Keratinocyte (primary cell): Measurements from ENCODE around the gene CTNNBL1. TPM values are rescaled to one million over a fixed set of nuclear protein-coding genes. Genes with fewer than 3 reads are reported as not detected.

Experiments used
- DNase-seq: peaks from one replicate; pipeline ENCODE4 v3.0.0-alpha.2; 2011; ENCODE audit warnings: low read depth, missing footprints, low spot score
- FAIRE-seq: peaks from 2 replicates; lab custom pipeline; 2011; peaks lifted over from hg19 to GRCh38; lab: Jason Lieb, UNC
- H2AFZ ChIP-seq: 2 replicates; pipeline ENCODE4 v1.6.0; 2012; ENCODE audit warnings: low read length, control low read depth, inconsistent platforms; ENCODE audit not compliant: control insufficient read depth
- H3K27ac ChIP-seq: 2 replicates; pipeline ENCODE4 v1.5.1; 2011; ENCODE audit warnings: low read length; ENCODE audit not compliant: control insufficient read depth, insufficient read depth
- H3K27me3 ChIP-seq: 3 replicates; pipeline ENCODE4 v1.6.0; 2011; ENCODE audit warnings: low read length; ENCODE audit not compliant: control insufficient read depth, insufficient read depth; ENCODE audit errors: extremely low read depth
- H3K36me3 ChIP-seq, 2 experiments: 2 replicates in 1 of 2; 3 replicates in 1 of 2; pipeline ENCODE4 v1.5.1; 2011; ENCODE audit warnings: low read length in 2 of 2, mild to moderate bottlenecking in 1 of 2; ENCODE audit not compliant: control insufficient read depth in 2 of 2, insufficient read depth in 2 of 2; ENCODE audit errors: extremely low read depth in 1 of 2
- H3K4me1 ChIP-seq: 3 replicates; pipeline ENCODE4 v1.5.1; 2011; ENCODE audit warnings: low read length; ENCODE audit not compliant: control insufficient read depth, insufficient read depth; ENCODE audit errors: extremely low read depth
- H3K4me2 ChIP-seq: 3 replicates; pipeline ENCODE4 v1.6.0; 2011; ENCODE audit warnings: low read depth, low read length; ENCODE audit not compliant: control insufficient read depth, insufficient read depth; ENCODE audit errors: extremely low read depth
- H3K4me3 ChIP-seq, 3 experiments: fragments of 200-600 bp in 1 of 3; sonication (generic) in 1 of 3; 2 replicates in 2 of 3; 3 replicates in 1 of 3; pipeline ENCODE4 v1.5.1; 2011 to 2016; ENCODE audit warnings: low read length in 3 of 3, mild to moderate bottlenecking in 3 of 3, control low read depth in 2 of 3, inconsistent platforms in 1 of 3, low read depth in 1 of 3, mixed read lengths in 1 of 3, mixed run types in 1 of 3, moderate library complexity in 1 of 3; ENCODE audit not compliant: control insufficient read depth in 2 of 3, insufficient read depth in 2 of 3; ENCODE audit errors: extremely low read depth in 1 of 3
- H3K79me2 ChIP-seq: 2 replicates; pipeline ENCODE4 v1.6.0; 2012; ENCODE audit warnings: low read length; ENCODE audit not compliant: control insufficient read depth, insufficient read depth
- H3K9ac ChIP-seq: 3 replicates; pipeline ENCODE4 v1.6.0; 2011; ENCODE audit warnings: low read length; ENCODE audit not compliant: control insufficient read depth, insufficient read depth; ENCODE audit errors: extremely low read depth
- H3K9me1 ChIP-seq: 3 replicates; pipeline ENCODE4 v1.6.0; 2011; ENCODE audit warnings: low read length; ENCODE audit not compliant: control insufficient read depth, insufficient read depth; ENCODE audit errors: extremely low read depth
- H3K9me3 ChIP-seq: 2 replicates; pipeline ENCODE4 v1.5.1; 2012; ENCODE audit warnings: low read depth, low read length; ENCODE audit not compliant: control insufficient read depth
- H4K20me1 ChIP-seq: 3 replicates; pipeline ENCODE4 v1.6.0; 2011; ENCODE audit warnings: low read length; ENCODE audit not compliant: control insufficient read depth, insufficient read depth; ENCODE audit errors: extremely low read depth
- CTCF ChIP-seq, 3 experiments: IDR thresholded peaks in 1 of 3; conservative IDR thresholded peaks in 1 of 3; optimal IDR thresholded peaks in 1 of 3; 2 replicates in 2 of 3; 3 replicates in 1 of 3; pipeline versions ENCODE3 to v1.5.1; 2011; ENCODE audit warnings: low read length in 3 of 3, mild to moderate bottlenecking in 3 of 3, moderate library complexity in 2 of 3, control low read depth in 1 of 3, inconsistent platforms in 1 of 3; ENCODE audit not compliant: insufficient read depth in 2 of 3; ENCODE audit errors: extremely low read depth in 1 of 3
- EZH2 ChIP-seq: IDR thresholded peaks from one replicate; pipeline ENCODE4 v1.6.1; 2012; ENCODE audit warnings: inconsistent platforms, mild to moderate bottlenecking, low read length, moderate library complexity
- dilution Hi-C: fragments of 300-500 bp; cut with MboI; formaldehyde crosslinking; loops from one replicate; pipeline ENCODE4 v1.7.0; 2020; ENCODE audit warnings: low sequenced_read_pairs; ENCODE audit not compliant: extremely low pct_ligation_motif_present
- polyA plus RNA-seq, 5 experiments: library from polyadenylated mRNA; depleted of rRNA in 3 of 5; stranded (reverse) in 3 of 5; stranded (forward) in 1 of 5; unstranded in 1 of 5; fragments of >200 nt; gene quantifications; 1 replicate in 1 of 5; 2 replicates in 3 of 5; 3 replicates in 1 of 5; pipeline versions ENCODE4 v1.2.1 to v1.2.3, GENCODE V29; 2011 to 2012; ENCODE audit warnings: missing spikeins in 2 of 5, low read depth in 1 of 5, low replicate concordance in 1 of 5

Gene CTNNBL1
- polyA plus RNA-seq, 1 donor (not counting 4 experiments of a cell fraction or from before 2014, with no cell fraction given), result 37.0 TPM

- Histone ChIP-seq H3K4me3 (no peak overlapping the region), H3K9ac (no peak overlapping the region), H3K4me2 (no peak overlapping the region), H4K20me1 (peaks cover 3% of the 10 kb centered on the region), H3K9me3 (no peaks in the 10 kb centered on the region), H3K9me1 (no peaks in the 10 kb centered on the region), H3K36me3 (no peaks in the 10 kb centered on the region), H3K27me3 (peaks cover 18% of the 10 kb centered on the region), H3K27ac (no peak overlapping the region), H2AFZ (no peak overlapping the region), H3K4me1 (peaks cover 6% of the 10 kb centered on the region), H3K79me2 (no peaks in the 10 kb centered on the region)
- DNase-seq (no peak), FAIRE-seq (no peak)
- TF ChIP-seq EZH2 (no peak), CTCF (optimal IDR thresholded peaks at IDR 0.05 in 1 of 3, IDR thresholded peaks at IDR 0.05 in 1 of 3, conservative IDR thresholded peaks at IDR 0.05 in 1 of 3; ENCODE audit: extremely low read depth in 1 of 3, insufficient read depth in 2 of 3, low read length in 3 of 3) (no peak)
- dilution Hi-C loops, result no loop called here
Observed at GRCh38 chr20:37669062-37669772, 24.6 kb upstream of the CTNNBL1 start.

DNA sequence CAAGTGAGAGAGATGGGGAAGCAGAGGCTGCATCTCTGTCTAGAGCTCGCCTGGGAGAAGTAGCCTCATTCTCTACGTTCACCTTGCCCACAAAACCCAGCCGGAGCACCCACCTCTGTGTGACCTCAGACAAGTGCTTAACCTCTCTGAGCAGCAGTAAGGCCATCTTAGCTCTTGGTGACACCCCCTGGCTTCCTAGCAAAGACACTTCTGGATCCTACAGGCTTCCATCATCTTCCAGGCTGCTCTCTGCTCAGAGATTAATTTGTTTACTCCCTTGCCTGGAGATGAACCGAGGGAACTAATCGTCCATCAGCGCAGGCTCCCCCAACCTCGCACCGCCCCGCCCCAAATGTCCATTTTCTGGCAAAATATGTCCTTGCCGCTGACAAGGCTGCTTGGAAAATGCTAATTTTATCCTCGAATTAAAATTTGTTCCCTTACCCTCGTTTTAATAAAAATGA is 24.0 kb upstream of the CTNNBL1 start:
- Histone ChIP-seq H2AFZ (no peak overlapping the region), H3K9me1 (no peaks in the 10 kb centered on the region), H4K20me1 (peaks cover 3% of the 10 kb centered on the region), H3K4me2 (no peak overlapping the region), H3K79me2 (no peaks in the 10 kb centered on the region), H3K4me1 (peaks cover 6% of the 10 kb centered on the region), H3K27ac (no peak overlapping the region), H3K36me3 (no peaks in the 10 kb centered on the region), H3K27me3 (peaks cover 18% of the 10 kb centered on the region), H3K9ac (no peak overlapping the region), H3K9me3 (no peaks in the 10 kb centered on the region), H3K4me3 (no peak overlapping the region)
- no peak for DNase-seq
- TF ChIP-seq CTCF (optimal IDR thresholded peaks at IDR 0.05 in 1 of 3, IDR thresholded peaks at IDR 0.05 in 1 of 3, conservative IDR thresholded peaks at IDR 0.05 in 1 of 3; ENCODE audit: extremely low read depth in 1 of 3, insufficient read depth in 2 of 3, low read length in 3 of 3), result no peak
- peak; percentile 36 for TF ChIP-seq EZH2
- FAIRE-seq, result no peak
- dilution Hi-C loops, result no loop called here
